ENCODE measurements around the gene ROPN1L. TPM values are rescaled to one million over a fixed set of nuclear protein-coding genes. Genes with fewer than 3 reads are reported as not detected.

ROPN1L gene
- total and polyA plus RNA-seq, 10 of the 15 experiments (the other 5 are each of a cell fraction or from before 2014, with no cell fraction given): 0.07 to 0.38 (median 0.22) TPM; not detected in 6

DNA sequence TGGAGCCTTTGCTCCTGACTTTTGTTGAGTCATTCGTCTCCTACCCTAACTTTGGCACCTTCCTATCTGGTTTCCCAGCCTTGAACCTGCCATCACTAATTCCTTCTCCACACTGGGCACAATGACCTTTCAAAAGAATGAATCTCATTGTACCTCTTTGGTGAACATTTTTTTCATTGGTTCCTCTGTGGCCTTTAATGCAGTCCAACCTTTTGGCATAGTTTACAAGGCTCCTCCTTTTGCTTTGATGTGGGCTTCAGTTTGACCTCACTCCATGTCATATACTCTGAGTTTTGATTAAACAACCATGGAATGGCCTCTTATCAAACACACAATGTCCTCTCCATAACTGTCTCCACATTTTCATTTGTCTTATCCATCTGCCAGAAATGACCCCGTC, 14.5 kb upstream of the ROPN1L start:
- SMC1A ChIA-PET (ENCODE audit: uncharacterized antibody, unreplicated experiment): interaction anchor here (1.0 to 1.7 kb wide), 2 partner anchors 15 to 143 kb away, joined by 3 read pairs; no protein-coding TSS in a partner anchor
- peaks cover 5 to 11% of the 10 kb centered on the region in 2 experiments for H3K36me3 ChIP-seq (ENCODE audit: control insufficient read depth in 2 of 2, insufficient read depth in 2 of 2, low read length in 1 of 2)
- RAD21 ChIA-PET (ENCODE audit: unreplicated experiment): interaction anchor here (1.4 kb wide), 1 partner anchor 9 kb away, joined by 3 read pairs; no protein-coding TSS in a partner anchor
- no peak overlapping the region for H3K4me3 ChIP-seq
- ATAC-seq (no peak), FAIRE-seq (no peak), DNase-seq (ENCODE audit: low read depth, low spot score) (no peak)
- no peak overlapping the region for H2AFZ ChIP-seq (ENCODE audit: control insufficient read depth, low read depth, low read length)
- no peaks in the 10 kb centered on the region for H3K27me3 ChIP-seq (replicated peaks in 1 of 2; ENCODE audit: control insufficient read depth in 2 of 2, insufficient read depth in 2 of 2, low read length in 1 of 2)
- BruUV-seq (replicated peaks): no TSS peak
- no peak overlapping the region for H3K27ac ChIP-seq (ENCODE audit: control insufficient read depth, insufficient read depth)
- 98% methylated on average over 2 of the region's 2 CpGs for WGBS (ENCODE audit: insufficient coverage, insufficient replicate concordance, low lambda C conversion rate, missing lambda C conversion rate)
- no peaks in the 10 kb centered on the region for H4K20me1 ChIP-seq (ENCODE audit: control insufficient read depth, insufficient read depth)
- in situ Hi-C loops (cut with MboI) (no loop called here), intact Hi-C loops (cut with micrococcal nuclease; ENCODE audit: unreplicated experiment) (no loop called here)
- no peak overlapping the region for H3K9ac ChIP-seq (ENCODE audit: control insufficient read depth, insufficient read depth, low read length)
- H3K9me3 ChIP-seq (replicated peaks; ENCODE audit: control insufficient read depth, insufficient read depth, low read length): no peaks in the 10 kb centered on the region
- no peaks in the 10 kb centered on the region for H3K4me1 ChIP-seq (ENCODE audit: control insufficient read depth, insufficient read depth, low read length)
- POLR2A ChIA-PET: no interaction called here
- no peaks in the 10 kb centered on the region for H3K79me2 ChIP-seq (ENCODE audit: control insufficient read depth, insufficient read depth, low read length)
- CTCF ChIA-PET: interaction anchor here (1.6 to 2.0 kb wide), 2 partner anchors 8 to 201 kb away, joined by 4 to 5 read pairs; no protein-coding TSS in a partner anchor
- no peak overlapping the region for H3K4me2 ChIP-seq (ENCODE audit: control insufficient read depth, insufficient read depth)
- TF ChIP-seq, protein P1, sequence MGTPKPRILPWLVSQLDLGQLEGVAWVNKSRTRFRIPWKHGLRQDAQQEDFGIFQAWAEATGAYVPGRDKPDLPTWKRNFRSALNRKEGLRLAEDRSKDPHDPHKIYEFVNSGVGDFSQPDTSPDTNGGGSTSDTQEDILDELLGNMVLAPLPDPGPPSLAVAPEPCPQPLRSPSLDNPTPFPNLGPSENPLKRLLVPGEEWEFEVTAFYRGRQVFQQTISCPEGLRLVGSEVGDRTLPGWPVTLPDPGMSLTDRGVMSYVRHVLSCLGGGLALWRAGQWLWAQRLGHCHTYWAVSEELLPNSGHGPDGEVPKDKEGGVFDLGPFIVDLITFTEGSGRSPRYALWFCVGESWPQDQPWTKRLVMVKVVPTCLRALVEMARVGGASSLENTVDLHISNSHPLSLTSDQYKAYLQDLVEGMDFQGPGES (IDR thresholded peaks at IDR 0.05): no peak
- TF ChIP-seq EP300 (IDR thresholded peaks at IDR 0.05; ENCODE audit: borderline replicate concordance in 1 of 2, control insufficient read depth in 1 of 2, low read depth in 2 of 2, low read length in 2 of 2) (no peak), NFXL1 (IDR thresholded peaks at IDR 0.05; ENCODE audit: borderline replicate concordance) (no peak), ZNF207 (IDR thresholded peaks at IDR 0.05; ENCODE audit: borderline replicate concordance) (no peak), LARP7 (IDR thresholded peaks at IDR 0.05) (no peak), SMAD5 (IDR thresholded peaks at IDR 0.05; ENCODE audit: low read depth) (no peak), RAD51 (IDR thresholded peaks at IDR 0.05) (no peak), EGR1 (IDR thresholded peaks at IDR 0.05; ENCODE audit: borderline replicate concordance in 1 of 2, low read depth in 2 of 2, low read length in 2 of 2) (no peak), ZSCAN29 (IDR thresholded peaks at IDR 0.05) (no peak), HDAC6 (IDR thresholded peaks at IDR 0.05; ENCODE audit: unreplicated experiment) (no peak), ASH2L (IDR thresholded peaks at IDR 0.05; ENCODE audit: borderline replicate concordance, low read depth) (no peak), CHD2 (IDR thresholded peaks at IDR 0.05; ENCODE audit: borderline replicate concordance, low read depth, low read length) (no peak)
- TF ChIP-seq, protein P2, sequence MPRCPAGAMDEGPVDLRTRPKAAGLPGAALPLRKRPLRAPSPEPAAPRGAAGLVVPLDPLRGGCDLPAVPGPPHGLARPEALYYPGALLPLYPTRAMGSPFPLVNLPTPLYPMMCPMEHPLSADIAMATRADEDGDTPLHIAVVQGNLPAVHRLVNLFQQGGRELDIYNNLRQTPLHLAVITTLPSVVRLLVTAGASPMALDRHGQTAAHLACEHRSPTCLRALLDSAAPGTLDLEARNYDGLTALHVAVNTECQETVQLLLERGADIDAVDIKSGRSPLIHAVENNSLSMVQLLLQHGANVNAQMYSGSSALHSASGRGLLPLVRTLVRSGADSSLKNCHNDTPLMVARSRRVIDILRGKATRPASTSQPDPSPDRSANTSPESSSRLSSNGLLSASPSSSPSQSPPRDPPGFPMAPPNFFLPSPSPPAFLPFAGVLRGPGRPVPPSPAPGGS (IDR thresholded peaks at IDR 0.05; ENCODE audit: borderline replicate concordance, insufficient read depth, low read depth, low read length, poor library complexity, severe bottlenecking): no peak
- TF ChIP-seq, protein P3, sequence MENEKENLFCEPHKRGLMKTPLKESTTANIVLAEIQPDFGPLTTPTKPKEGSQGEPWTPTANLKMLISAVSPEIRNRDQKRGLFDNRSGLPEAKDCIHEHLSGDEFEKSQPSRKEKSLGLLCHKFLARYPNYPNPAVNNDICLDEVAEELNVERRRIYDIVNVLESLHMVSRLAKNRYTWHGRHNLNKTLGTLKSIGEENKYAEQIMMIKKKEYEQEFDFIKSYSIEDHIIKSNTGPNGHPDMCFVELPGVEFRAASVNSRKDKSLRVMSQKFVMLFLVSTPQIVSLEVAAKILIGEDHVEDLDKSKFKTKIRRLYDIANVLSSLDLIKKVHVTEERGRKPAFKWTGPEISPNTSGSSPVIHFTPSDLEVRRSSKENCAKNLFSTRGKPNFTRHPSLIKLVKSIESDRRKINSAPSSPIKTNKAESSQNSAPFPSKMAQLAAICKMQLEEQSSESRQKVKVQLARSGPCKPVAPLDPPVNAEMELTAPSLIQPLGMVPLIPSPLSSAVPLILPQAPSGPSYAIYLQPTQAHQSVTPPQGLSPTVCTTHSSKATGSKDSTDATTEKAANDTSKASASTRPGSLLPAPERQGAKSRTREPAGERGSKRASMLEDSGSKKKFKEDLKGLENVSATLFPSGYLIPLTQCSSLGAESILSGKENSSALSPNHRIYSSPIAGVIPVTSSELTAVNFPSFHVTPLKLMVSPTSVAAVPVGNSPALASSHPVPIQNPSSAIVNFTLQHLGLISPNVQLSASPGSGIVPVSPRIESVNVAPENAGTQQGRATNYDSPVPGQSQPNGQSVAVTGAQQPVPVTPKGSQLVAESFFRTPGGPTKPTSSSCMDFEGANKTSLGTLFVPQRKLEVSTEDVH (IDR thresholded peaks at IDR 0.05; ENCODE audit: low read depth, partially characterized antibody): no peak
- TF ChIP-seq, protein P4, sequence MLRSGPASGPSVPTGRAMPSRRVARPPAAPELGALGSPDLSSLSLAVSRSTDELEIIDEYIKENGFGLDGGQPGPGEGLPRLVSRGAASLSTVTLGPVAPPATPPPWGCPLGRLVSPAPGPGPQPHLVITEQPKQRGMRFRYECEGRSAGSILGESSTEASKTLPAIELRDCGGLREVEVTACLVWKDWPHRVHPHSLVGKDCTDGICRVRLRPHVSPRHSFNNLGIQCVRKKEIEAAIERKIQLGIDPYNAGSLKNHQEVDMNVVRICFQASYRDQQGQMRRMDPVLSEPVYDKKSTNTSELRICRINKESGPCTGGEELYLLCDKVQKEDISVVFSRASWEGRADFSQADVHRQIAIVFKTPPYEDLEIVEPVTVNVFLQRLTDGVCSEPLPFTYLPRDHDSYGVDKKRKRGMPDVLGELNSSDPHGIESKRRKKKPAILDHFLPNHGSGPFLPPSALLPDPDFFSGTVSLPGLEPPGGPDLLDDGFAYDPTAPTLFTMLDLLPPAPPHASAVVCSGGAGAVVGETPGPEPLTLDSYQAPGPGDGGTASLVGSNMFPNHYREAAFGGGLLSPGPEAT (IDR thresholded peaks at IDR 0.05; ENCODE audit: low read depth): no peak

Measured in GM12878 (cell line).